HCT116 (cell line): ENCODE data around the gene KSR2. TPM values are rescaled to one million over a fixed set of nuclear protein-coding genes. Genes with fewer than 3 reads are reported as not detected.

ENCODE experiments used
- ATAC-seq: fragments of 200-7000 bp; cut with Tn5 transposase; 2 replicates; pipeline ENCODE4 v1.9.1; 2020; ENCODE audit warnings: mild to moderate bottlenecking, moderate library complexity
- BruUV-seq: library from RNA; stranded (reverse); fragments of 400-500 nt; replicated peaks from 2 replicates; lab custom pipeline; 2021; lab: Mats Ljungman, UMichigan
- CTCF ChIA-PET: fragments of 300-600 bp; sonication (Branson Sonifier 250); formaldehyde crosslinking; loops from one replicate; lab custom pipeline; 2021; ENCODE audit warnings: antibody characterized with exemption; lab: Charles Lee
- POLR2A ChIA-PET: fragments of 300-600, 350-600 bp; sonication (Branson Sonifier 250); formaldehyde crosslinking; loops from one replicate; lab custom pipeline; 2021; ENCODE audit warnings: antibody characterized with exemption; lab: Charles Lee
- RAD21 ChIA-PET, 2 experiments: fragments of 300-600 bp; sonication (Branson Sonifier 250); formaldehyde crosslinking; loops; one replicate each; lab custom pipeline; 2023; ENCODE audit warnings: low total read pairs in 2 of 2; ENCODE audit not compliant: uncharacterized antibody in 2 of 2, unreplicated experiment in 2 of 2, low non-redundant PET in 1 of 2; lab: Charles Lee
- DNase-seq: peaks from one replicate; pipeline ENCODE4 v3.0.0-alpha.2; 2010; ENCODE audit warnings: low read depth, low spot score
- H2AFZ ChIP-seq: fragments of 200-600 bp; shearing (Covaris generic), sonication (generic); 2 replicates; pipeline ENCODE4 v1.6.1; 2017; ENCODE audit warnings: low read depth, mixed run types, mixed read lengths, antibody characterized with exemption, low read length; ENCODE audit not compliant: poor library complexity, severe bottlenecking
- H3K27ac ChIP-seq: 2 replicates; pipeline ENCODE4 v1.5.1; 2012; ENCODE audit warnings: low read depth, low read length
- H3K27me3 ChIP-seq: fragments of 200-600 bp; sonication (generic); 2 replicates; pipeline ENCODE4 v1.6.1; 2016; ENCODE audit warnings: mixed run types, low read length, mixed read lengths; ENCODE audit not compliant: insufficient read depth
- H3K36me3 ChIP-seq, 2 experiments: fragments of 200-500 bp in 1 of 2; fragments of 200-600 bp in 1 of 2; sonication (Bioruptor generic) in 1 of 2; sonication (generic) in 1 of 2; 2 replicates each; pipeline versions ENCODE4 v1.5.1 to v1.6.1; 2014 to 2016; ENCODE audit warnings: low read length in 2 of 2, inconsistent platforms in 1 of 2, mixed read lengths in 1 of 2, mixed run types in 1 of 2; ENCODE audit not compliant: insufficient read depth in 2 of 2, control insufficient read depth in 1 of 2
- H3K4me1 ChIP-seq, 2 experiments: fragments of 200-600 bp in 1 of 2; sonication (generic) in 1 of 2; 2 replicates each; pipeline versions ENCODE4 v1.5.1 to v1.6.1; 2012 to 2017; ENCODE audit warnings: low read length in 2 of 2, inconsistent platforms in 1 of 2, mild to moderate bottlenecking in 1 of 2, mixed read lengths in 1 of 2, mixed run types in 1 of 2, moderate library complexity in 1 of 2; ENCODE audit not compliant: insufficient read depth in 2 of 2, control insufficient read depth in 1 of 2
- H3K4me2 ChIP-seq: fragments of 200-600 bp; sonication (generic); 2 replicates; pipeline ENCODE4 v1.6.1; 2017; ENCODE audit warnings: mixed run types, low read length, mixed read lengths
- H3K4me3 ChIP-seq, 2 experiments: fragments of 200-600 bp in 1 of 2; sonication (generic) in 1 of 2; replicated peaks in 1 of 2; 2 replicates each; pipeline ENCODE4 v1.5.1; 2011 to 2016; ENCODE audit warnings: low read length in 2 of 2, control low read depth in 1 of 2, low read depth in 1 of 2, mild to moderate bottlenecking in 1 of 2, mixed read lengths in 1 of 2, mixed run types in 1 of 2
- H3K79me2 ChIP-seq: fragments of 200-600 bp; sonication (generic); 2 replicates; pipeline ENCODE4 v1.6.1; 2017; ENCODE audit warnings: mild to moderate bottlenecking, mixed run types, low read length, moderate library complexity, mixed read lengths; ENCODE audit not compliant: insufficient read depth
- H3K9ac ChIP-seq: fragments of 200-600 bp; sonication (generic); 2 replicates; pipeline ENCODE4 v1.6.1; 2016; ENCODE audit warnings: low read length, mixed read lengths
- H3K9me2 ChIP-seq: fragments of 200-600 bp; sonication (generic), shearing (Covaris generic); 2 replicates; pipeline ENCODE4 v1.6.1; 2017; ENCODE audit warnings: mixed run types, mild to moderate bottlenecking, moderate library complexity; ENCODE audit not compliant: insufficient read depth
- H3K9me3 ChIP-seq, 2 experiments: fragments of 200-500 bp in 1 of 2; fragments of 200-600 bp in 1 of 2; sonication (Bioruptor generic) in 1 of 2; sonication (generic) in 1 of 2; 2 replicates each; pipeline ENCODE4 v1.6.1; 2014 to 2017; ENCODE audit warnings: low read length in 2 of 2, mixed read lengths in 2 of 2, inconsistent platforms in 1 of 2, low read depth in 1 of 2, mild to moderate bottlenecking in 1 of 2, mixed run types in 1 of 2, moderate library complexity in 1 of 2; ENCODE audit not compliant: control insufficient read depth in 1 of 2, insufficient read depth in 1 of 2
- H4K20me1 ChIP-seq: fragments of 200-600 bp; sonication (generic), shearing (Covaris generic); 2 replicates; pipeline ENCODE4 v1.6.1; 2017; ENCODE audit warnings: mixed run types, mild to moderate bottlenecking, moderate library complexity; ENCODE audit not compliant: insufficient read depth
- CBX3 ChIP-seq: IDR thresholded peaks from 2 replicates; pipeline ENCODE4 v1.6.1; 2012; ENCODE audit warnings: low read depth
- EGR1 ChIP-seq: IDR thresholded peaks from 2 replicates; pipeline ENCODE4 v1.6.1; 2012; ENCODE audit warnings: low read depth
- ELF1 ChIP-seq: IDR thresholded peaks from 2 replicates; pipeline ENCODE4 v1.6.1; 2012; ENCODE audit warnings: low read depth, borderline replicate concordance
- RAD21 ChIP-seq: IDR thresholded peaks from 2 replicates; pipeline ENCODE4 v1.6.1; 2012; ENCODE audit warnings: low read depth, mild to moderate bottlenecking
- intact Hi-C: fragments of 100-400 bp; cut with micrococcal nuclease; formaldehyde crosslinking; loops from 2 replicates; pipeline ENCODE4 v1.10.0; 2022
- total RNA-seq: library from RNA; stranded (reverse); gene quantifications from one replicate; pipeline ENCODE4 v1.2.1, GENCODE V29; 2021; ENCODE audit not compliant: unreplicated experiment
- TF ChIP-seq, protein P1 (sequence below), 3 experiments: fragments of 200-600 bp in 1 of 3; sonication (generic) in 1 of 3; IDR thresholded peaks in 2 of 3; conservative IDR thresholded peaks in 1 of 3; 2 replicates each; pipeline ENCODE4 v1.5.1; 2012 to 2017; ENCODE audit warnings: low read depth in 2 of 3, low read length in 2 of 3, antibody characterized with exemption in 1 of 3, borderline replicate concordance in 1 of 3, control low read depth in 1 of 3, mild to moderate bottlenecking in 1 of 3, mixed read lengths in 1 of 3, mixed run types in 1 of 3, moderate library complexity in 1 of 3; ENCODE audit not compliant: insufficient read depth in 1 of 3

Gene KSR2
- total RNA-seq, 1 experiment from 2014 or later, result 10.1 TPM

DNA sequence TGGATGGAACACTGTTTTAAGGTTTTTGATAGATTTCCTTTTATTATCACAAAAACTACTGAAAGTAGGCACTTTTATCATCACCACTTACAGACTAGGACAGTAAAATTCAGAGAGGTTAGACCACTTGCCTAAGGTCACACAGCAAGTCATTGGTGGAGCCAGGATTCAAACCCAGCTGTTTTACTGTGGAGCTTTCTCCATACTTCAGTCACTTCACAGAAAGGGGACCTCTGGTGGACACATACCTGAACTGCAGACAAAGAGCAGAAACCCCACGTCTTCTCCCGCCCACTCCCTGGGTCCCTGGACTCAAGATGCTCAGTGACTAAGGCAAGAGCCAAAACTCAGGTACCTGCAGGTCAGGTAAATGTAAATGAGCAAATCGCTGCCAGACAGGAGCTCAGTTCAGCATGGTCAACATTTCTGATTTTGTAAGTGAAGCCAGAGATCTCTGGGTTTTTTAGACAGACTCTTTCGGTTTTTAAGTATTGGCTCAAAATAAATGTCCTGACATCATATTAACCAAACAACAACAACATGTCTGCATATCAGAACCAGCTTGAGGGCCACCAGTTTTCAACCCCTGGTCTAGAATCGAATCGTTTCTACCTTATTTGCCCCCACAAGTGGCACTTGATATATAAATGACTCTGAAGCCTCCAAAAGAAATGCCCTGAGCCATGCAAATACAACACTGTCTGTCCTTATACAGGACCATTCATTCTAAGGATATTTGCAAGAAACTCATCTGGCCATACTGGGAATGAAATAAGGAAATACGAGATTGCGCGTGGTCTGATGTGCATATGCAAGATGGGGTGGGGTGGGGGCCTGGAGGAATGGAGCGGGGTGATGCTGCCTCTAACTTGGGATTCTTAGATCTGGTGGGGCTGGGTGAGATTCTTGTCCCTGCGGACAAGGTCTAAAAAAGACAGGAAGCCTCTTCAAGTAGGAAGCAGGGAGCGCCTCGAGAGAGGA is 110.9 kb downstream of the KSR2 start:
- no peaks in the 10 kb centered on the region for H3K36me3 ChIP-seq
- TF ChIP-seq CBX3 (no peak), RAD21 (peak; percentile 21), ELF1 (no peak), EGR1 (peak; percentile 65)
- TF ChIP-seq, protein P1, sequence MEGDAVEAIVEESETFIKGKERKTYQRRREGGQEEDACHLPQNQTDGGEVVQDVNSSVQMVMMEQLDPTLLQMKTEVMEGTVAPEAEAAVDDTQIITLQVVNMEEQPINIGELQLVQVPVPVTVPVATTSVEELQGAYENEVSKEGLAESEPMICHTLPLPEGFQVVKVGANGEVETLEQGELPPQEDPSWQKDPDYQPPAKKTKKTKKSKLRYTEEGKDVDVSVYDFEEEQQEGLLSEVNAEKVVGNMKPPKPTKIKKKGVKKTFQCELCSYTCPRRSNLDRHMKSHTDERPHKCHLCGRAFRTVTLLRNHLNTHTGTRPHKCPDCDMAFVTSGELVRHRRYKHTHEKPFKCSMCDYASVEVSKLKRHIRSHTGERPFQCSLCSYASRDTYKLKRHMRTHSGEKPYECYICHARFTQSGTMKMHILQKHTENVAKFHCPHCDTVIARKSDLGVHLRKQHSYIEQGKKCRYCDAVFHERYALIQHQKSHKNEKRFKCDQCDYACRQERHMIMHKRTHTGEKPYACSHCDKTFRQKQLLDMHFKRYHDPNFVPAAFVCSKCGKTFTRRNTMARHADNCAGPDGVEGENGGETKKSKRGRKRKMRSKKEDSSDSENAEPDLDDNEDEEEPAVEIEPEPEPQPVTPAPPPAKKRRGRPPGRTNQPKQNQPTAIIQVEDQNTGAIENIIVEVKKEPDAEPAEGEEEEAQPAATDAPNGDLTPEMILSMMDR (IDR thresholded peaks at IDR 0.05 in 2 of 3, conservative IDR thresholded peaks at IDR 0.05 in 1 of 3; ENCODE audit: borderline replicate concordance in 1 of 3, insufficient read depth in 1 of 3, low read depth in 2 of 3, low read length in 2 of 3), result peak; percentile 48 to 78 (median 74); a peak in 5 of 6 replicates
- H3K4me2 ChIP-seq, result 0 out of 2 replicates have a peak overlapping the region, but pooled peaks have one; percentile 63

More for the DNA sequence above, 110.9 kb downstream of the KSR2 start:
- H3K9ac ChIP-seq, result no peak overlapping the region
- H3K27ac ChIP-seq, result no peak overlapping the region
- no peaks in the 10 kb centered on the region for H3K79me2 ChIP-seq
- BruUV-seq, result no TSS peak
- no peaks in the 10 kb centered on the region for H4K20me1 ChIP-seq
- RAD21 ChIA-PET, result interaction anchor here in 1 of 2 experiments (0.6 kb wide), 1 partner anchor 111 kb away, joined by 5 read pairs; the partner anchor contains the start of gene KSR2
- H2AFZ ChIP-seq, result no peak overlapping the region
- ATAC-seq (peak; percentile 72), DNase-seq (no peak)
- POLR2A ChIA-PET, result interaction anchor here (0.6 kb wide), 1 partner anchor 404 kb away, joined by 3 read pairs; no protein-coding TSS in a partner anchor
- H3K4me3 ChIP-seq, result no peak overlapping the region
- CTCF ChIA-PET, result interaction anchor here (0.7 to 3.1 kb wide), 17 partner anchors 8 to 648 kb away, joined by 3 to 19 read pairs (median 5); no protein-coding TSS in a partner anchor
- H3K9me2 ChIP-seq, result no peaks in the 10 kb centered on the region
- peaks cover 9 to 34% of the 10 kb centered on the region in 2 experiments for H3K4me1 ChIP-seq
- H3K9me3 ChIP-seq, result no peaks in the 10 kb centered on the region
- intact Hi-C loops, result no loop called here
- H3K27me3 ChIP-seq, result no peaks in the 10 kb centered on the region
